Measurements from ENCODE around the gene RAP1GAP.

The RAP1GAP gene

DNA sequence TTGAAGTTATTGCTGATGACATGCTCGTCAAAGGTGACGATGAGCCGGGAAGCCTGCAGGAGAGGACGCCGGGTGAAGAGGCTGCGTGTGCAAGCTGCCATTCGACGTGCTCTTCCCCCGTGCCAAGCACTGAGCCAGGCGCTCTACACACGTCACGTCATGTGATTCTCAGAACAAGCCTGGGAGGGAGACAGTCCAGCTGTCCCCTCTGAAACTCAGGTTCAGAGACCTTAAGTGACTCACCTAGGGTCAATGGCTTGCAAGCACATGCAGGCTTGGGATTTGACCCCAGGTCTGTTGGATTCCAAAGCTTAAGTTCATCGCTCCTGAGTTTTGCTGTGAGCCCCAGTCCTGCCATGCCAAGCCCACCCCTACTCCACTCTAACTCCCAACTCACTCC is 57.1 kb downstream of the RAP1GAP start:
- Histone ChIP-seq H4K20me1 (peaks cover 0 to 36% (median 0%) of the 10 kb centered on the region in 11 experiments; a peak in 3 of 22 replicates), H3K36me3 (no peaks in the 10 kb centered on the region), H3K9ac (no peak overlapping the region), H3K4me1 (peaks cover 6 to 18% (median 13%) of the 10 kb centered on the region in 10 experiments; a peak in 15 of 20 replicates), H3K27me3 (0 out of 22 replicates have a peak, but pooled peaks cover 0 to 6% (median 0%) of the 10 kb centered on the region in 11 experiments), H3K9me3 (replicated peaks in 1 of 11) (no peaks in the 10 kb centered on the region), H3K4me2 (no peak overlapping the region), H3K27ac (no peak overlapping the region), H3K4me3 (no peak overlapping the region)
- no peak for TF ChIP-seq Cebpa-rat (IDR thresholded peaks at IDR 0.05)

DNA sequence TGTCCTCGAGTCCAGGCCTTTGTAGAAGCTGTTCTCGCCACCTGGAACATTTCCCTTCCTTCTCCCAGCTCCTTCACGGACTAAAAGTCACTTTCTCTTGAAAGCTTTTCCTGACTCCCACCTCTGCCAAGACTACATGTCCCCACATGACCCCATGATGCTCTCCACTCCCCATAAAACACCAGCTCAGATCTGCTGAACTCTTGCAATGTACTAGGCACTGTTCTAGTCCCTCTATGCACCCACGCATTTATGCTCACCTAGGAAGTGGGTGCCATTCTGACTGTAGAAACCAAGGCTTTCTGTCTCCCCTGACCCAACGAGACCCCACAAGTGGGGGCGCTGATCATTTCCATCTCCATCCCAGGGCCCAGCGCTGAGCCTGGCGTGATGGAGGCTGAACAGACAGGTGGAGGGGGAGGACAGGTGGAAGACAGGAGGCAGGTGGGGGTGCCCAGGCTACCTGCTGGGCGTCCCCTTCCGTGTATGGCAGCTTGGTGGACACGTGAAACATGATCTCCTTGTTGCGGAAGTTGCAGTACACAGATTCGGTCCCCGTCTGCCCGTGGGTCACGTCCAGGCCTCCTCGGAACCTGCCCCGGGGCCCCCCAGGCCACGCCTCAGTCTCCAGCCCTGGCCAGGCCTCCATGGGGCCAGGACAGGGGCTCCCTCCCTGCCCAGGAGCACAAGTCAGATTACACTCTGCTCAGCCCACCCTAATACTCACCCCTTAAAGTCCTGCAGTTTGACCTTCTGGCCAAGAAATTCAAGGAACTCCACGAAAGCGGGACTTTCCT is 58.0 kb downstream of the RAP1GAP start:
- H3K9me3 ChIP-seq (replicated peaks in 1 of 11), result no peaks in the 10 kb centered on the region
- peaks cover 6 to 15% (median 13%) of the 10 kb centered on the region in 10 experiments; a peak in 15 of 20 replicates for H3K4me1 ChIP-seq
- no peak overlapping the region for H3K4me2 ChIP-seq
- no peaks in the 10 kb centered on the region for H3K36me3 ChIP-seq
- peaks cover 0 to 30% (median 0%) of the 10 kb centered on the region in 11 experiments; a peak in 3 of 22 replicates for H4K20me1 ChIP-seq
- H3K27me3 ChIP-seq, result 0 out of 22 replicates have a peak, but pooled peaks cover 0 to 6% (median 0%) of the 10 kb centered on the region in 11 experiments
- H3K4me3 ChIP-seq, result no peak overlapping the region
- no peak for TF ChIP-seq Cebpa-rat (IDR thresholded peaks at IDR 0.05)
- H3K9ac ChIP-seq, result no peak overlapping the region
- no peak overlapping the region for H3K27ac ChIP-seq

DNA sequence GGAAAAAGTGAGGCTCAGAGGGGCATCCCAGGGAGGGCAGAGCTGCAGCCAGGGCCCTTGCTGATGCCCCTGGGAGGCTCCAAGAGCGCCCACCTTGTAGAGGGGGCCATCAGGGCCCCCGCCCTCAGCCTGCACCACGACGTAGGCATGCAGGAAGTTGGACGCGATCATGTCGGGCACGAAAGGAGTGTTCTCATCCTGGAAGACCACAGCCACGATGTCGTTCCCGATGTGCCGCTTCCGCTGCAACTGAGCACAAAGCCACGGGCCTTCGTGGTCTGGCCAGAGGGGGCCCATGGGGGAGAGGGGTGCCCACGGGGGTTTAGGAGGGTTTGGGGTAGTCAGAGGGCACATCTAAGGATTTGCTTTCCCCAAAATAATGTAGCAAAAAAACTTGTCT is 59.1 kb downstream of the RAP1GAP start:
- Histone ChIP-seq H3K36me3 (no peaks in the 10 kb centered on the region), H3K4me2 (peak overlapping the region in 8 of 11 experiments; percentile 5 to 44 (median 19); a peak in 11 of 22 replicates)

DNA sequence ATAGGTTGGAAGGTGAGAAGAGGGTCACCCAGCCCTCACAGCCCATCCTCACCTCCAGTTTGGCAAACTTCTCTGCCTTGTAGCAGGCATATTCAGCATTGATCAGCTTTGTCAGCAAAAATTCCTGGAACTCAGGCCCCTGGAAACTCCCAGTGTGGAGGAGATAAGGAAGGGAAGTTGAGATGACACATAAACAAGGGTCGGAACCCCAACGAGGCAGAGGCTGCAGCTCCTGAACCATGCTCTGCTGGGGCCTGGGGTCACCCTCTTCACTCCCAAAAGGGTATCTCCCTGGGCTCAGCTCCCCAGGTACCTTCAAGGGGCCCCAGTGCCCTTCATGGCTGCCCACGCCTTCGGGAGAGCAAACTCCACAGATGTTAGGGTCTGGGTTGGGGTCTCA is 60.4 kb downstream of the RAP1GAP start:
- peaks cover 0 to 15% (median 13%) of the 10 kb centered on the region in 10 experiments; a peak in 13 of 20 replicates for H3K4me1 ChIP-seq
- no peak overlapping the region for H3K4me3 ChIP-seq

More for the DNA sequence above, 59.1 kb downstream of the RAP1GAP start:
- 0 out of 22 replicates have a peak, but pooled peaks cover 0 to 6% (median 0%) of the 10 kb centered on the region in 11 experiments for H3K27me3 ChIP-seq
- H3K4me1 ChIP-seq, result peaks cover 0 to 15% (median 13%) of the 10 kb centered on the region in 10 experiments; a peak in 13 of 20 replicates
- H3K9ac ChIP-seq, result no peak overlapping the region
- peaks cover 0 to 30% (median 0%) of the 10 kb centered on the region in 11 experiments; a peak in 3 of 22 replicates for H4K20me1 ChIP-seq
- H3K9me3 ChIP-seq (replicated peaks in 1 of 11), result no peaks in the 10 kb centered on the region
- no peak overlapping the region for H3K27ac ChIP-seq
- no peak overlapping the region for H3K4me3 ChIP-seq
- no peak for TF ChIP-seq Cebpa-rat (IDR thresholded peaks at IDR 0.05)

DNA sequence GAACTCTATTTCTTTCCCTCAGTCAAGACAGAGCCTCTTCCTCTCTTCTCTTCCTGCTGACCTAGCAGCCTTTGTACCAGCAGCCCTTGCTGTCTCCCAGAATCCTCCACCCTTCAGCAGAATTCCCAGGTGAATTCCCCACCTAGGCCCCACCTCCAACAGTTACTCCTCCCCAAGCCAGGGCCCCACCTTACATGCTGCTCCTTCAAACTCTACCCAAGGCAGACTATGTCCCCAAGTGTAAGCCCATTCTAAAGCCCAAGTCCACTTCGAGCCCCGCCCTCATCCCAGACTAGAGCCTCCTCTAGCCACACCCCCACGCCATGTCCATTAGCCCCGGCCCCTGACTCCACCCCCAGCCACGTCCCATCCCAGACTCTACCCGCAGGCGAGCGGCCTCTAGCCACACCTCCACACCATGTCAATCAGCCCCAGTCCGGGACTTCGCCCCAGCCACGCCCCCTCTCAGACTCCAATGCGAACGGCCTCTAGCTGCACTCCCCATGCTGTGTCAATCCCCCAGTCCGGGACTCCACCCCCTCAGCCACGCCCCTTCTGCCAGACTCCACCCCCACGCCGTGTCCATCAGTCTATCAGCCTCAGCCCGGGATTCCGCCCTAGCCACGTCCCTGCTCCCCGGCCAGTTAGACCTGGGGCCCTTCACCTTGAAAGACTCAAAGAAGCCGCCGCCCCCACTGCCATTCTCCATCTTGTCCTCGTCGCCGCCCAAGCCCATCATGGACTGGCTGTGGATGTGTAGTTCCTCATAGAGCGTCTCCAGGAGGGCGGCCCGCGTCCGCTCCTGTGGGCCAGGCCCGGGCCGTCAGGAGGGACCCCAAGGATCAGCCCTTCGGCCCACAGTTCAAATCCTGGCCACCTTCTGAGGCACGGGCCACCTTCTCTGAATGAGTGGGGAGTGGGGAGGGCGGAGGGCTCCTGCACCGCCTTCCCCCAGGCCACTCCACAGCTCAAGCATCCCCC is 61.3 kb downstream of the RAP1GAP start:
- no peak overlapping the region for H3K4me3 ChIP-seq
- TF ChIP-seq Cebpa-rat (IDR thresholded peaks at IDR 0.05), result no peak
- H3K36me3 ChIP-seq, result no peaks in the 10 kb centered on the region
- H3K27me3 ChIP-seq, result 0 out of 22 replicates have a peak, but pooled peaks cover 0 to 6% (median 0%) of the 10 kb centered on the region in 11 experiments
- peak overlapping the region in 10 of 11 experiments; percentile 14 to 40 (median 30); a peak in 12 of 22 replicates for H3K4me2 ChIP-seq
- peaks cover 0 to 26% (median 0%) of the 10 kb centered on the region in 11 experiments; a peak in 3 of 22 replicates for H4K20me1 ChIP-seq
- H3K9ac ChIP-seq, result no peak overlapping the region
- no peak overlapping the region for H3K27ac ChIP-seq
- peaks cover 0 to 15% (median 13%) of the 10 kb centered on the region in 10 experiments; a peak in 13 of 20 replicates for H3K4me1 ChIP-seq
- H3K9me3 ChIP-seq (replicated peaks in 1 of 11), result no peaks in the 10 kb centered on the region

More for the DNA sequence above, 60.4 kb downstream of the RAP1GAP start:
- no peak overlapping the region for H3K9ac ChIP-seq
- TF ChIP-seq Cebpa-rat (IDR thresholded peaks at IDR 0.05), result no peak
- H3K36me3 ChIP-seq, result no peaks in the 10 kb centered on the region
- H3K27me3 ChIP-seq, result 0 out of 22 replicates have a peak, but pooled peaks cover 0 to 6% (median 0%) of the 10 kb centered on the region in 11 experiments
- no peak overlapping the region for H3K27ac ChIP-seq
- peaks cover 0 to 23% (median 0%) of the 10 kb centered on the region in 11 experiments; a peak in 3 of 22 replicates for H4K20me1 ChIP-seq
- H3K9me3 ChIP-seq (replicated peaks in 1 of 11), result no peaks in the 10 kb centered on the region
- H3K4me2 ChIP-seq, result 0 out of 22 replicates have a peak overlapping the region, but pooled peaks of 1 of the 11 experiments have one; percentile 29

DNA sequence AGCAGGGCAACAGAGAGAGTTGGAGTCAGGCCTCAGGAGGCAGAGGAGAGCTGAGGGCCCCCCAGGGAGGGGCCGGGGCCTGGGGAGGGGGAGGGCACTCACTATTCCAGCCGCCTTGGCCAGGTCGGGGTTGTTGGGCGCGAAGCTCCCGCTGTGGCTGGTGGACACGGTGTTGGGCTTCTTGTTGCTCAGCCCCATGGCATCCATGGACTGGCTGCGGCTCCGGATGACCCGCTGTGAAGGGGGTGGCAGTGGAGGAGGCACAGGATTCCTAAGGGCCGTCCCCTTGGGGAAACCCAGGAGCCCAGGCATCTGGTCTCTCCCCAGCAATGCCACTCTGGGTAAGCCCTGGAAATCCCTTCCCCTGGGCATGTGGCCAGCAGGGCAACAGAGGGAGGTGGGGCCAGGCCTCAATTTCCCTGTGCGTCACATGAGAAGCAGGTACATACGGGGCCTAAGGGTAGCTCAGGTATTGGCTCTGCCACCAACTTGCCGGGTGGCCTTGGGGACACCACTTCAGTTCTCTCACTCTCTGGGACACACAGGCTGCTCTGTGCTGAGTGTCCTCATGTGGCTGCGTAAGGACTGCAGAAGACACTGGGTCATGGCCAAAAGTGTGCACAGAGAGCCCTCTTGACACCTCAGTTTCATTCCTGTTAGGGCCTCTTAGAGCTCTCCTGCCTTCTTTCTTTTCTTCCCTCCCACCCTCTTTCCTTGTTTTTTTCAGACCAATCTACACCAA is 63.0 kb downstream of the RAP1GAP start:
- H3K27ac ChIP-seq, result no peak overlapping the region
- H3K4me3 ChIP-seq, result no peak overlapping the region
- TF ChIP-seq Cebpa-rat (IDR thresholded peaks at IDR 0.05), result no peak
- H3K4me1 ChIP-seq, result peaks cover 0 to 15% (median 13%) of the 10 kb centered on the region in 10 experiments; a peak in 13 of 20 replicates
- no peaks in the 10 kb centered on the region for H3K36me3 ChIP-seq
- H3K4me2 ChIP-seq, result no peak overlapping the region
- H4K20me1 ChIP-seq, result peaks cover 0 to 25% (median 0%) of the 10 kb centered on the region in 11 experiments; a peak in 3 of 22 replicates
- no peaks in the 10 kb centered on the region for H3K9me3 ChIP-seq (replicated peaks in 1 of 11)
- no peak overlapping the region for H3K9ac ChIP-seq
- 0 out of 22 replicates have a peak, but pooled peaks cover 0 to 6% (median 0%) of the 10 kb centered on the region in 11 experiments for H3K27me3 ChIP-seq

DNA sequence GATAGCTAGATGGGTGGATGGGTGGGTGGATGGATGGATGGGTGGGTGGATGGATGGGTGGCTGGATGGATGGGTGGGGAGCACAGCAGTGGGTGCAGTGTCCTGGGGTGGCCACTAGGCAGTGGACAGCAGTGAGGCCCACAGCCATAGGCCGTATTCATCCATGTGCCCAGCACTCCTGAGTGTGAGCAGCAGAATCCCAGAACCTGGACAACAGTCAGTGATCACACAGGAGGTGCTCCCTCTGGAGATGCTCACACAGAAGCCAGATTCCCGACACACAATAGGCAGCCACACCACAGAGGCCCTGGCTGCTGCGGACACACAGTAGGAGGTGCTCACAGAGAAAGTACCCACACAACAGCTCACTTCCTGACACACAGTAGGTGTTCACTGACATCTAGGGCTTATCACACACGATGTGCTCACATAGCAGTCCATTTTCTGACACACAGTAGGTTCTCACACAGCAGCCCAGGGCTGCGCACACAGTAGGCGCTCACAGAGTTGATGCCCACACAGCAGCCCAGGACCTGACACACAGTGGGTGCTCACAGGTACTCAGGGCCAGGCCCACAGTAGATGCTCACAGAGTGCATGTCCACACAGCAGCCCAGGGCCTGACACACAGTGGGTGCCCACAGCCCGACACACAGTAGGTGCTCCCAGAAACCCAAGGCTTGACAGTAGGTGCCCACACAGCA is 64.0 kb downstream of the RAP1GAP start:
- Histone ChIP-seq H3K36me3 (no peaks in the 10 kb centered on the region), H3K27me3 (0 out of 22 replicates have a peak, but pooled peaks cover 0 to 6% (median 0%) of the 10 kb centered on the region in 11 experiments)
- TF ChIP-seq Cebpa-rat (IDR thresholded peaks at IDR 0.05), result no peak

More for the DNA sequence above, 64.0 kb downstream of the RAP1GAP start:
- H4K20me1 ChIP-seq, result peaks cover 0 to 23% (median 0%) of the 10 kb centered on the region in 11 experiments; a peak in 3 of 22 replicates
- no peak overlapping the region for H3K4me3 ChIP-seq
- H3K27ac ChIP-seq, result no peak overlapping the region
- no peak overlapping the region for H3K9ac ChIP-seq
- H3K4me2 ChIP-seq, result no peak overlapping the region
- H3K9me3 ChIP-seq (replicated peaks in 1 of 11), result no peaks in the 10 kb centered on the region
- peaks cover 0 to 15% (median 12%) of the 10 kb centered on the region in 10 experiments; a peak in 13 of 20 replicates for H3K4me1 ChIP-seq
